HG03108 (cell line): ENCODE measurements around the gene SMPDL3B.
"Not testable (repeated sequence)": the region's sequence is repeated elsewhere in the genome, so short reads cannot be mapped to it uniquely, and the experiment has no call there.

ENCODE experiments used
- ATAC-seq: cut with Tn5 transposase; IDR thresholded peaks from one replicate; pipeline ENCODE4 v1.9.1; 2021; ENCODE audit warnings: moderate library complexity; ENCODE audit not compliant: unreplicated experiment

The SMPDL3B gene

DNA sequence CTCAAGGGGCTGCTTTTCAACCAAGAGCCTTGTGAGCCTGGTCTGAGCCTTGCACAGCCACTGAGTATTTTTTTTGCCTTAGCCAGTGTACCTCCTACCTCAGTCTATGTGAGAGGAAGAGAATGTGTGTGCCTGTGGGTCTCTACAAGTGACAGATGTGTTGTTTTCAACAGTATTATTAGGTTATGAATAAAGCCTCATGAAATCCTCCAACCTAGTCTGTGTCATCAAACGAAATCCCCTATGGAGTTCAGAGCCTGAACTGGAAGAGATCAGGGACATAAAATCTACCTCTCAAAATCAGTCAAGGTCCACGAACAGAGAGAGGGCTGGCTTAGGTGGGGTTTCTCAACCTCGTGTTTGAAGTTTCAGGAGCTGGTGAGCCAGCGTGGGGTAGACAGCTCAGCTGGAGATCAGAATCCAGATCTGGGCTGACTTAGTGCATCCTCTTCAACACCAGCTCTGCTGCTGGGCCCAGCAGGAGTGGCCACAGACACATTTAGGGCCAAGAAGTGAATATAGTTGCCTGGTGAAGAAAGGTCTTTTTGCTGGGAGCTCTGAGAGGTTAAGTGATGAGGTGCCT lies 33.2 kb downstream of the SMPDL3B start:
- ATAC-seq = no peak

- no peak for ATAC-seq
Measured at GRCh38 chr1:27968692-27969091, 33.9 kb downstream of the SMPDL3B start.

GRCh38 chr1:27970401-27970800 lies 35.6 kb downstream of the SMPDL3B start:
- ATAC-seq = no peak

DNA sequence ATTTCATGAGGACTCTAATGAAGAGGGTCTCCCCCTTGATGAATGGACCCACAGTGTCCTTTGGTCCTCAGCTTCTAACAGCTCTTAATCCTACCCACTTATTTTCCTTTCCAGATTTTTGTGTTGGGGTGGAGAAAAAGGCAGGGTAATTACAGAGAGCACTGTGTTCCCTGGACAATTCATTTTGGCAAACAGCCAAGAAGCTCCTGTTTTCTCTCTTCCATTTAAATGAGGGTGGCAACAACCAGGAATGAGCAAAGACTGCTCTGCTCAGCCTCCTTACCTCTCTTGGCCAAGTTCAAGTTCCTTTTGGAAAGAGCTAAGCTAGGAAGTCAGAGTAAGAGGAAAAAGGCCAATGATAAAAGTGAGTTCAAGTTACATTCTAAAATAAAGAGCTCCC lies 36.9 kb downstream of the SMPDL3B start:
- no peak for ATAC-seq

- ATAC-seq = no peak
Measured at GRCh38 chr1:27972141-27972540, 37.3 kb downstream of the SMPDL3B start.

DNA sequence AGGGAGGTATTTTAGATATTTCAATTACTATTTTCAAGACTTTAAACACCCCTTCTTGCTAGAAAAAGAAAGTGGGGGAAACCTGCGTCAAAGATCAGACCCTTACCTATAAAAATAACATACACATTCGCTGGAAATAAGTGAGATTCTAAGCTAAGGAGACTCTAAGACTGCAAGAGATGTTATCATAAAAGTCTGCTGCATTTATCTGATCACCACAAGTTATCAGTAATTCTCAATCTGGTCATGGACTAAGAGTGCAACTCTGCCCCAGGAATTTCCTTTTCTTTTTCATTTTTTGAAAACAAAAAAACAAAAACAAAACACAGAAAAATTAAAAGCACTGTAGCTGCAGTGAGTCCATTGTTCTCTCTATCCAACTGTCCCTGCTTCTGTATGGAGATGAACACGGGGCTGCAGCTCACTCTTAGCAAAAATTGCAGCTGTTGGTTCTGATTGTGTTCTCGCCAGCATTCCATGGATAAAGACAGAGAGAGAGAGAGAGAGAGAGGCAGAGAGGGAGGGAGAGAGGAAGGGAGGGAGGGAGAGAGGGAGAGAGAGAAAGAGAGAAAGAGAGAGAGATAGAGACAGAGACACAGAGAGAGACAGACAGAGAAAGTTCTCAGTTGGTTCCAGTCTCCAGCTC lies 39.1 kb downstream of the SMPDL3B start:
- ATAC-seq = no peak

- ATAC-seq = no peak
Measured at GRCh38 chr1:27974417-27974781, 39.6 kb downstream of the SMPDL3B start.

DNA sequence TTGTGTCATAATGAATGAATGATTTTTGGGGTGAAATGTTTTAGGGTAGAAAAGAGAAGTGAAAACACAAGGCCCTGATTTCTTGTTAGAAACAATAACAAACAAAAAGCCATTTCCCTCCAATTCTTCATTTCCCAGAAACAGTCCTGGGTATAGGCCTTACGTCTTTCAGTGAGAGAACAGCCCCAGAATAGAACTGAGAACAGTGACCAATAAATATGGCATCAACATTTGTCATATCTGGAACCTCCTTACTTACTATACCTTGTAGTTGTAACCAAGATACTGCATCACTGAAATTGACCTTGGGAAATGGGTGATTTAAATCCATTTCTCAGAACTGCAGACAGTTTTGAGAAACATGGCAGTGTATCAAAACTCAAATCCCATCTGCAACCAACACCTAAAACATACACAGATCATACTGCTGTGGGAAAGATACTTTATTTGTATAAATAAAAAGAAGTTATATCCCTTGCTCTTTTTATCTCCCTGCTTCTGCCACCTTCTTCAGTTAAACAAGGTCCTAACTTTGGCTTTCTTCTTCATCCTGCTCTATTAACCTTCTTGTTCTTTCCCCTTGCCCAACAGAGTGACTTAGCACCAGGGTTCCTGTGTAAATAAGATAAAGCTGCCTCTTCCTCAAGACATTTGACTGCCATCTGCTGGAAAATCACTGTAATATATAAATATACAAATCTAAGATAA lies 44.5 kb downstream of the SMPDL3B start:
- no peak for ATAC-seq

DNA sequence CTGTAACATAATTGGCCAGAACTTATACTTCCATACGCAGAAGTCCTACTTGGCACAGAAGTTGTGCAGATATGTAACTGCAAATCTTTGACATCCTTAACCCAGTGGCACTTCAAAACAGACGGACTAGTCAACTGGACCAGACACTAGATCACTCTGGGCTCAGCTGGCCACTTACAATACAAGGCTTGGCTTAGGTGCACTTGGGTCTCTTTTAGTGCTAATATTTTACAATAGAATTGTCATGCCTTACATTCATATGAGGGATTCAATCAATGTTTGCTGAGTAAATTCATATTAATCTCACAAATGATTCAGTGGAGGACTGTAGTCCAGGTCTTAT lies 45.0 kb downstream of the SMPDL3B start:
- ATAC-seq = no peak

- no peak for ATAC-seq
Measured at GRCh38 chr1:27980216-27980845, 45.5 kb downstream of the SMPDL3B start.

DNA sequence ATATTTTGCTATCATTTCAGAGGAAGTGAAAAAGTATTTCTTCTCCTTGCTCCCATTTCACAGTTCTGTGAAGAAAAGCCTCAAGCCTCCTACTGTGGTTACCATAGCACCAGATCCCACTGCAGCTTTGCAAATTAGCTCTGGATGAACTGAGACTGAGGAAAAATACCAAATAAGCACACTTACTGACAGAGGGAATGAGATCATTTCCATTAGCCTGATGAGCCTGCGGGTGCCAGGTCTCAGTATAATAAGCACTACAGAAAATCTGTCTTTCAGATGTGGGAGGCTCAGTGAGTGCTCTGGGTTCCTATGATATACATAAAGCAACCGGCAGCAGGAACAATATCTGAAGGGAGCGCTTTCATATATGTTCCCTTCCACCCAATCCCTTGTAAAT lies 46.3 kb downstream of the SMPDL3B start:
- no peak for ATAC-seq

- ATAC-seq = no peak
Measured at GRCh38 chr1:27990920-27991537, 56.2 kb downstream of the SMPDL3B start.

DNA sequence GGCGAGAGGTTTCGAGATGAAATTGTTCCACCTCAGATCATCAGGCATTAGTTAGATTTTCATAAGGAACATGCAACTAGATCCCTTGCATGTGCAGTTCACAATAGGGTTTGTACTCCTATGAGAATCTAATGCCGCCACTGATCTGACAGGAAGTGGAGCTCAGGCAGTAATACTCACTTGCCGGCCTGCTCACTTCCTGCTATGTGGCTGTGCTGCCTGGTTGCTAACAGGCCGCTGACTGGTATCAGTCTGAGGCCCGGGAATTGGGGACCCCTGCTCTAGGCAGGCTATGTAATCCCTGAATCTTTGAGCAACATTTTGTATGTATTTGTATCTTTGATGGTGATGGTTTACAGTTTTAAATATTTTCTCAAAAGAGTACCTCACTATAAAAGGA lies 57.5 kb downstream of the SMPDL3B start:
- ATAC-seq = no peak

DNA sequence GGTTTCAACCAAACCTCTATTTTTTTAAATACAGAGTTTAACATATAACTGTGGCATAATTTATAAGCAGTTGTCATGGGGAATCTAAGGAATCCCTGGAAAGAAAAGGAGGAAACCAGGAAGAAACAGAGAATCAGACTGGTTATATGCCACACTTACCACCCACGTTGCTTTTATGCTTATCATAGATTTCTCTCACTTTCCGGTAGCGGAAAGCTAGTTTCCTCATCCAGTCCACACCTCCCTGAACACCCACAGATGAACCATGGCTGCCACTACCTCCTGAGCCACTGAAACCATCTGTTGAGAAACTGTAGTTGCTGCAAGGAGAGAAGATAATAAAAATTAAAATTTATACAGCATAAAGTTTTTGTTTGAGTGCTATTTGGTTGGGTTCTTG lies 58.4 kb downstream of the SMPDL3B start:
- no peak for ATAC-seq

GRCh38 chr1:27994060-27994459 lies 59.3 kb downstream of the SMPDL3B start:
- no peak for ATAC-seq

- not testable (repeated sequence) for ATAC-seq
Measured at GRCh38 chr1:27994526-27994925, 59.7 kb downstream of the SMPDL3B start.

GRCh38 chr1:27999055-27999454 lies 64.3 kb downstream of the SMPDL3B start:
- no peak for ATAC-seq

- no peak for ATAC-seq
Measured at GRCh38 chr1:28002600-28002999, 67.8 kb downstream of the SMPDL3B start.

- ATAC-seq = not testable (repeated sequence)
Measured at GRCh38 chr1:28003117-28003516, 68.3 kb downstream of the SMPDL3B start.
